Activated CD8-positive, alpha-beta memory T cell treated with anti-CD3 and anti-CD28 coated beads for 36 hours (primary cell): Measurements from ENCODE around the gene PTPN11. TPM values are rescaled to one million over a fixed set of nuclear protein-coding genes. Genes with fewer than 3 reads are reported as not detected.
"Not testable (repeated sequence)": the region's sequence is repeated elsewhere in the genome, so short reads cannot be mapped to it uniquely, and the experiment has no call there.

Experiments used
- CTCF ChIA-PET: fragments of 350-600 bp; sonication (Branson Sonifier 250); formaldehyde crosslinking; loops from one replicate; lab custom pipeline; 2021; ENCODE audit warnings: antibody characterized with exemption; lab: Charles Lee
- POLR2A ChIA-PET: fragments of 350-600 bp; sonication (Branson Sonifier 250); formaldehyde crosslinking; loops from one replicate; lab custom pipeline; 2021; ENCODE audit warnings: antibody characterized with exemption; lab: Charles Lee
- total RNA-seq, 2 experiments: library from RNA; stranded (reverse); gene quantifications; one replicate each; pipeline ENCODE4 v1.2.3, GENCODE V29; 2021

Gene PTPN11
- total RNA-seq, 2 experiments from 2014 or later: 183 to 191 TPM

GRCh38 chr12:112407683-112408082 lies 11.1 kb upstream of the PTPN11 start:
- CTCF ChIA-PET, POLR2A ChIA-PET: not testable (repeated sequence)

DNA sequence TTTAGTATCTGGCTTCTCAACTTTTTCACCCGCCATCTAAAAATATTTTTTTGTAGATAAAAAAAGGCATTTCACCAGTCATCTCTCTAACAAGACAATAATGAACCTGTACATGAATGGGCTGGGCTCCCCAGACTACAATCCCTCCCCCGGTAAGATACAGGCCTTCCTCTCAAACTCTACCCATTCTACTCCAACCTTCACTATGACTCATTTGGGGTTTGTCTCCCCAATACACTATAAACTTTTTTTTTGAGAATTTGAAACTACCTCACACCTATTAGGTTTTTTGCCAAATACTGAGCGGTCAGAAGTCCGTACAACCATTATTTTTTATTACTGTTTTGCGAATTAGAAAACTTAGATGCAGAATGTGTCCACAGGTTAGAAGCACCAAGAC lies 10.1 kb upstream of the PTPN11 start:
- ChIA-PET POLR2A (interaction anchor here (0.8 kb wide), 1 partner anchor 300 kb away, joined by 7 read pairs; no protein-coding TSS in a partner anchor), CTCF (no interaction called here)

- ChIA-PET POLR2A (interaction anchor here (0.6 to 0.8 kb wide), 2 partner anchors 9 to 300 kb away, joined by 3 to 7 read pairs; no protein-coding TSS in a partner anchor), CTCF (no interaction called here)
Measured at GRCh38 chr12:112409064-112409905, 9.5 kb upstream of the PTPN11 start, which contains the start of gene RPL6. RPL6 (minus strand) TSS chr12:112409605; CDS start chr12:112408656, 949 bp downstream.

GRCh38 chr12:112409906-112410244 lies 8.9 kb upstream of the PTPN11 start:
- ChIA-PET POLR2A (interaction anchor here (0.6 kb wide), 2 partner anchors 7 to 10 kb away, joined by 3 read pairs; no protein-coding TSS in a partner anchor), CTCF (interaction anchor here (1.0 kb wide), 1 partner anchor 560 kb away, joined by 4 read pairs; no protein-coding TSS in a partner anchor)

- CTCF ChIA-PET: interaction anchor here (0.7 kb wide), 1 partner anchor 8 kb away, joined by 4 read pairs; no protein-coding TSS in a partner anchor
- POLR2A ChIA-PET: no interaction called here
Measured at GRCh38 chr12:112413855-112414625, 4.7 kb upstream of the PTPN11 start.

- POLR2A ChIA-PET, CTCF ChIA-PET: not testable (repeated sequence)
Measured at GRCh38 chr12:112415457-112415856, 3.3 kb upstream of the PTPN11 start.

DNA sequence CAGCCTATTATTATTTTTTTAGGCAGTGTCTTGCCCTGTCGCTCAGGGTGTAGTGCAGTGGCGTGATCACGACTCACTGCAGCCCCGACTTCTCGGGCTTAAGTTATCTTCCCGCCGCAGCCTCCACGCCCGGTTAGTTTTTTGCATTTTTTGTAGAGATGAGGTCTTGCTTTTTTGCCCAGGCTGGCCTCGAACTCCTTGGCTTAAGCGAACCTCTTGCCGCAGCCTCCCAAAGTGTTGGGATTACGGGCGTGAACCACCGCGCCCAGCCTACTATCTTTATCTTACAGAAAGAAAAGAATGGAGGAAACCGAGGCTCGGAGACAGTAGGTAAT lies 507 bp upstream of the PTPN11 start:
- ChIA-PET CTCF (interaction anchor here (1.3 kb wide), 1 partner anchor 18 kb away, joined by 3 read pairs; no protein-coding TSS in a partner anchor), POLR2A (no interaction called here)

- POLR2A ChIA-PET: no interaction called here
- CTCF ChIA-PET: interaction anchor here (0.9 kb wide), 1 partner anchor 560 kb away, joined by 3 read pairs; no protein-coding TSS in a partner anchor
Measured at GRCh38 chr12:112419297-112420133, 768 bp downstream of the PTPN11 start.

DNA sequence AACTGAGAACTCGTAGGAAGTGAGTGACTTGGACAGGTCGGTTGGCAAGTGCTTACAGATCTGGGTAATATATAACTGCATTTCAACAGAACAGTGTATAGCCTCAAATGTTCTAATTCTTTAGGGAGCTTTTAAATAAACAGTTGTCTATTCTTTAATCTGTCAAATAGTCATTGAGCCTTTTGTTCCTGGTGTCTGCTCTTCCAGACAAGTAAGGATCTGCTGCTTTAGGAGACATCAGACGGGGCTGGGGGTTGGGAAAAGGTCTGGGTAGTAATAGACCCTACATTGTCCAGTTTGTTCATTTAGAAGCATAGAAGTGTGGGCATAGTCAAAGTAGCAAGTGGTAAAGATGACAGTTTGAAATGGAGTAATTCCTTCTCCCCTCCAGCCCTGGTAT lies 2.0 kb downstream of the PTPN11 start:
- POLR2A ChIA-PET: no interaction called here

DNA sequence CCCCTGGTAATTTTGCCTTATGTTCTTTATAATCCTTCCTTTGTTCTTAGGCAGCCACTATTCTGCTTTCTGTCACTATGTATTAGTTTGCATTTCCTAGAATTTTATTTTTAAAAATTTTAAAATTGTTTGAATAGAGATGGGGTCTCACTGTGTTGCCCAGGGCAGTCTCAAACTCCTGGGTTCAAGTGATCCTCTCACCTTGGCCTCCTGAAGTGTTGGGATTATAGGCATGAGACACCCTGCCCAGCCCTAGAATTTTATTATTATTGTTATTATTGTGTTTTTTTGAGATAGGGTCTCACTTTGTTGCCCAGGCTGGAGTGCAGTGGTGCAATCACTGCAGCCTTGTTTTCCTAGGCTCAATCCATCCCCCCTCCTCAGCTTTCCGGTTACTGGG lies 2.6 kb downstream of the PTPN11 start:
- ChIA-PET CTCF (interaction anchor here (0.8 kb wide), 1 partner anchor 10 kb away, joined by 4 read pairs; no protein-coding TSS in a partner anchor), POLR2A (no interaction called here)

More for the DNA sequence above, 2.0 kb downstream of the PTPN11 start:
- CTCF ChIA-PET: no interaction called here

DNA sequence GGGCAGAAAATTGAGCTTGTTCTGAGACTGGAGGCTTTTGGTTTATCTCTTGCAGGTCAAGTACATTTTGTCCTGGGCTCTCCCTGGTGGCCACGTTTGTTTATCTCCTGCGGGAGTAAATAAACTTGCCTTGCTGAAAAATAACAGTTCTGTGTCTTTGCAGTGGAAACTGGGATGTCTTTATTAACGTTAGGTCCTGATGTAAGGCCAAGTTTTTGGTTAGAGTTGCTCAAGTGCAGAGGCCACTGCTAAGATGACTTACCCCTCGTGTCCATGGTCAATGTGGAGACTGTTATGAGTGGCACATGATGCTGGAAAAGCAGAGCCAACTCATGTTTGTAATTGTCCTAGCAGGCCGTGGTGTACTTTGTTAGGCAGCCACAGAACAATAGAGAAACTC lies 3.8 kb downstream of the PTPN11 start:
- ChIA-PET POLR2A (no interaction called here), CTCF (interaction anchor here (0.6 kb wide), 1 partner anchor 9 kb away, joined by 4 read pairs; no protein-coding TSS in a partner anchor)

DNA sequence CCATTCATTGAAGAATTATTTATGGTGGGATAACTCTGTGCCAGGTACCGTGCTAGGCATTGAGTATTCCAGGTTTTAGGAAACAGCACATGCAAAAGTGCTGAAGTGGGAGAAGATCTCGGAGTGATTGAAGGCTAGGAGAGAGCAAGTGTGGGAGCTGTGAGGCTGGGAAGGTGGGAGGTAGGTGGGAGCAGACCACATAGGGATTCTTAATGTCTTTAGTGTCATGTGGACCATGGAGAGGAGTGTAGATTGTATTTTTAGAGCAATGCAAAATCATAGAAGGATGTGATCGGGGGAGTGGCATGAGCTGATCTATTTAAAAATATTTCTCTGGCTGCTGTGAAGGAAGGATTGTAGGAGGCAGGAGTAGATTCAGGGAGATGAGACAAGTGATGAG lies 5.4 kb downstream of the PTPN11 start:
- POLR2A ChIA-PET: no interaction called here
- CTCF ChIA-PET: interaction anchor here (0.6 to 1.4 kb wide), 3 partner anchors 13 to 20 kb away, joined by 3 read pairs; no protein-coding TSS in a partner anchor

GRCh38 chr12:112425582-112426382 lies 7.0 kb downstream of the PTPN11 start:
- CTCF ChIA-PET: interaction anchor here (0.6 kb wide), 1 partner anchor 52 kb away, joined by 3 read pairs; no protein-coding TSS in a partner anchor
- POLR2A ChIA-PET: no interaction called here

DNA sequence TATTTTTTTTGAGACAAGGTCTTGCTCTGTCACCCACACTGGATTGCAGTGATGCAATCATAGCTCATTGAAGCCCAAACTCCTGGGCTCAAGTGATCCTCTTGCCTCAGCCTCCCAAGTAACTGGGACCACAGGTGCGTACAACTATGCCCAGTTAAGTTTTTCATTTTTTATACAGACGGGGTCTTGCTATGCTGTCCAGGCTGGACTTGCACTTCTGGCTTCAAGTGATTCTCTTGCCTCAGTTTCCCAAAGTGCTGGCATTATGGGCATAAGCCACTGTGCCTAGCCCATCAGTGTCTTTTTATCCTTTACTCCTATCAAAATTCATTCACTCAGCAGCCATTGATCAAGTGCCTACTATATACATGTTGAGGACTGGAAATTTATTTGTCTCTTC lies 9.0 kb downstream of the PTPN11 start:
- ChIA-PET CTCF (no interaction called here), POLR2A (no interaction called here)

- ChIA-PET CTCF (no interaction called here), POLR2A (no interaction called here)
Measured at GRCh38 chr12:112430929-112431328, 12.2 kb downstream of the PTPN11 start.

- CTCF ChIA-PET: interaction anchor here (0.7 kb wide), 1 partner anchor 10 kb away, joined by 4 read pairs; no protein-coding TSS in a partner anchor
- POLR2A ChIA-PET: no interaction called here
Measured at GRCh38 chr12:112431965-112432364, 13.2 kb downstream of the PTPN11 start.

DNA sequence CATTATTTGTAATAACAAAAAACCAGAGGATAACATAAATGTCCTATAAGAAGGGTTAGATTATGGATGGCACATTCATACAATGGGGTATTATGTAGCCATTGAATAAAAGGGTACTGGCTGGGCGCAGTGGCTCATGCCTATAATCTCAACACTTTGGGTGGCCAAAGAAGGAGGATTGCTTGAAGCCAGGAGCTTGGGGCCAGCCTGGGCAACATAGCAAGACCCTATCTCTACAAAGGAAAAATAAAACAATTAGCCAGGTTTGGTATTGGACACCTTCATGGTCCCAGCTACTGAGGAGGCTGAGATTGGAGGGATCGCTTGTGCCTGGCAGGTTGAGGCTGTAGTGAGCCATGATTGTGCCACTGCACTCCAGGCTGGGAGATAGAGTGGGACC lies 14.8 kb downstream of the PTPN11 start:
- ChIA-PET CTCF (no interaction called here), POLR2A (no interaction called here)

DNA sequence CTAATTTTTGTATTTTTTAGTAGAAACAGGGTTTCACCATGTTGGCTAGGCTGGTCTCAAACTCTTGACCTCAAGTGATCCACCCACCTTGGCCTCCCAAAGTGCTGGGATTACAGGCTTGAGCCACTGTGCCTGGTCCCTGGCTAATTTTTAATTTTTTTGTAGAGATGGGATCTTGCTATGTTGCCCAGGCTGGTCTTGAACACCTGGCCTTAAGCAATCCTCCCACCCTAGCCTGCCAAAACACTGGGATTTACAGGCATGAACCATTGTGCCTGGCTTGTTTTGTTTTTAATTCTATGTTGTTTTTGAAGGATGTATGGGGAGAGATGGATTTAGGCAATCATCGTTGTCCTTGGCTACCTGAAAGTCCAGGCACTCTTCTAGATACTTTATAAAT lies 19.9 kb downstream of the PTPN11 start:
- POLR2A ChIA-PET, CTCF ChIA-PET: not testable (repeated sequence)
